ENCODE measurements around the gene EIF4E2.

GRCh38 chr2:232577841-232578240, 27.4 kb downstream of the EIF4E2 start:
- TF ChIP-seq, protein P1, sequence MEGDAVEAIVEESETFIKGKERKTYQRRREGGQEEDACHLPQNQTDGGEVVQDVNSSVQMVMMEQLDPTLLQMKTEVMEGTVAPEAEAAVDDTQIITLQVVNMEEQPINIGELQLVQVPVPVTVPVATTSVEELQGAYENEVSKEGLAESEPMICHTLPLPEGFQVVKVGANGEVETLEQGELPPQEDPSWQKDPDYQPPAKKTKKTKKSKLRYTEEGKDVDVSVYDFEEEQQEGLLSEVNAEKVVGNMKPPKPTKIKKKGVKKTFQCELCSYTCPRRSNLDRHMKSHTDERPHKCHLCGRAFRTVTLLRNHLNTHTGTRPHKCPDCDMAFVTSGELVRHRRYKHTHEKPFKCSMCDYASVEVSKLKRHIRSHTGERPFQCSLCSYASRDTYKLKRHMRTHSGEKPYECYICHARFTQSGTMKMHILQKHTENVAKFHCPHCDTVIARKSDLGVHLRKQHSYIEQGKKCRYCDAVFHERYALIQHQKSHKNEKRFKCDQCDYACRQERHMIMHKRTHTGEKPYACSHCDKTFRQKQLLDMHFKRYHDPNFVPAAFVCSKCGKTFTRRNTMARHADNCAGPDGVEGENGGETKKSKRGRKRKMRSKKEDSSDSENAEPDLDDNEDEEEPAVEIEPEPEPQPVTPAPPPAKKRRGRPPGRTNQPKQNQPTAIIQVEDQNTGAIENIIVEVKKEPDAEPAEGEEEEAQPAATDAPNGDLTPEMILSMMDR (conservative IDR thresholded peaks at IDR 0.05 in 1 of 2, IDR thresholded peaks at IDR 0.05 in 1 of 2; ENCODE audit: extremely low read depth in 1 of 2, insufficient read depth in 1 of 2, low read depth in 1 of 2, low read length in 2 of 2) = no peak
- no peak for TF ChIP-seq EZH2 (IDR thresholded peaks at IDR 0.05; ENCODE audit: borderline replicate concordance, low read length)

Data from mammary epithelial cell (primary cell).